Nephron (organoid): Measurements from ENCODE around the gene MFN2.

ENCODE experiments used
- H3K27ac Mint-ChIP-seq, 3 experiments: 2 replicates each; pipeline ENCODE4 v1.8.0; 2020; ENCODE audit warnings: mixed read lengths in 3 of 3, mild to moderate bottlenecking in 2 of 3, moderate library complexity in 1 of 3
- H3K27me3 Mint-ChIP-seq: 2 replicates; pipeline ENCODE4 v1.8.0; 2021; ENCODE audit warnings: low read depth, mild to moderate bottlenecking, moderate library complexity, mixed read lengths
- H3K36me3 Mint-ChIP-seq: 2 replicates; pipeline ENCODE4 v1.8.0; 2020; ENCODE audit warnings: low read depth, mixed read lengths
- H3K4me1 Mint-ChIP-seq: 2 replicates; pipeline ENCODE4 v1.8.0; 2020; ENCODE audit warnings: mixed read lengths
- H3K4me3 Mint-ChIP-seq, 3 experiments: 2 replicates each; pipeline ENCODE4 v1.8.0; 2020; ENCODE audit warnings: mild to moderate bottlenecking in 3 of 3, mixed read lengths in 3 of 3, moderate library complexity in 2 of 3
- H3K9me3 Mint-ChIP-seq: 2 replicates; pipeline ENCODE4 v1.8.0; 2020; ENCODE audit warnings: mixed read lengths
- CTCF ChIP-seq, 3 experiments: fragments of 200-600 bp; sonication (generic); IDR thresholded peaks; one replicate each; pipeline ENCODE4 v1.5.0; 2021; ENCODE audit warnings: antibody characterized with exemption in 3 of 3; ENCODE audit not compliant: unreplicated experiment in 3 of 3

Gene MFN2

GRCh38 chr1:12051361-12051760 is 71.1 kb downstream of the MFN2 start:
- Mint-ChIP-seq H3K27me3 (peaks cover 8% of the 10 kb centered on the region), H3K36me3 (no peaks in the 10 kb centered on the region), H3K27ac (no peak overlapping the region), H3K4me1 (peaks cover 19% of the 10 kb centered on the region), H3K9me3 (no peaks in the 10 kb centered on the region), H3K4me3 (no peak overlapping the region)
- TF ChIP-seq CTCF (IDR thresholded peaks at IDR 0.05; ENCODE audit: unreplicated experiment in 3 of 3): no peak

- Mint-ChIP-seq H3K9me3 (no peaks in the 10 kb centered on the region), H3K36me3 (no peaks in the 10 kb centered on the region), H3K27me3 (peaks cover 11% of the 10 kb centered on the region), H3K27ac (peak overlapping the region; percentile 47 to 85 (median 66)), H3K4me1 (peaks cover 19% of the 10 kb centered on the region), H3K4me3 (no peak overlapping the region)
- no peak for TF ChIP-seq CTCF (IDR thresholded peaks at IDR 0.05; ENCODE audit: unreplicated experiment in 3 of 3)
Measured at GRCh38 chr1:12052008-12052573, 71.8 kb downstream of the MFN2 start.

- TF ChIP-seq CTCF (IDR thresholded peaks at IDR 0.05; ENCODE audit: unreplicated experiment in 3 of 3): no peak
- Mint-ChIP-seq H3K36me3 (no peaks in the 10 kb centered on the region), H3K9me3 (no peaks in the 10 kb centered on the region), H3K27ac (peak overlapping the region in 2 of 3 experiments; percentile 66 to 85), H3K4me1 (peaks cover 19% of the 10 kb centered on the region), H3K27me3 (peaks cover 11% of the 10 kb centered on the region), H3K4me3 (peak overlapping the region in 1 of 3 experiments; percentile 17)
Measured at GRCh38 chr1:12052997-12053686, 72.9 kb downstream of the MFN2 start.

- H3K4me3 Mint-ChIP-seq: no peak overlapping the region
- H3K27ac Mint-ChIP-seq: peak overlapping the region in 2 of 3 experiments; percentile 53 to 60
- no peaks in the 10 kb centered on the region for H3K36me3 Mint-ChIP-seq
- no peaks in the 10 kb centered on the region for H3K9me3 Mint-ChIP-seq
- H3K4me1 Mint-ChIP-seq: peaks cover 19% of the 10 kb centered on the region
- peaks cover 11% of the 10 kb centered on the region for H3K27me3 Mint-ChIP-seq
- no peak for TF ChIP-seq CTCF (IDR thresholded peaks at IDR 0.05; ENCODE audit: unreplicated experiment in 3 of 3)
Measured at GRCh38 chr1:12053752-12054548, 73.7 kb downstream of the MFN2 start.

- H3K4me1 Mint-ChIP-seq: peaks cover 19% of the 10 kb centered on the region
- H3K9me3 Mint-ChIP-seq: peaks cover 5% of the 10 kb centered on the region
- H3K4me3 Mint-ChIP-seq: no peak overlapping the region
- no peak for TF ChIP-seq CTCF (IDR thresholded peaks at IDR 0.05; ENCODE audit: unreplicated experiment in 3 of 3)
- no peak overlapping the region for H3K27ac Mint-ChIP-seq
- H3K36me3 Mint-ChIP-seq: peaks cover 3% of the 10 kb centered on the region
- peaks cover 23% of the 10 kb centered on the region for H3K27me3 Mint-ChIP-seq
Measured at GRCh38 chr1:12055259-12055658, 75.0 kb downstream of the MFN2 start.
